Heart left ventricle (tissue), 16 donors: Measurements from ENCODE around the gene FBXL7. TPM values are rescaled to one million over a fixed set of nuclear protein-coding genes. Genes with fewer than 3 reads are reported as not detected.

Source experiments
- ATAC-seq, 4 donors: fragments of 200-7000 bp; cut with Tn5 transposase; one replicate each; pipeline ENCODE4 v1.9.1; 2020 to 2022; ENCODE audit warnings: moderate library complexity in 4 of 4, mild to moderate bottlenecking in 3 of 4, moderate number of reproducible peaks in 1 of 4
- DNase-seq, 5 donors: peaks; one replicate each; pipeline ENCODE4 v3.0.0-alpha.2; 2020
- H3K27ac ChIP-seq, 12 donors: fragments of 200-600 bp; sonication (generic) in 4 of 12; one replicate each; pipeline versions ENCODE4 v1.5.0 to v1.8.0; 2016 to 2022; ENCODE audit warnings: mild to moderate bottlenecking in 2 of 12
- H3K27me3 ChIP-seq, 9 donors: fragments of 200-600 bp; sonication (generic) in 2 of 9; one replicate each; pipeline versions ENCODE4 v1.5.1 to v1.8.0; 2016 to 2022; ENCODE audit warnings: mild to moderate bottlenecking in 3 of 9
- H3K36me3 ChIP-seq, 9 donors: fragments of 200-600 bp; sonication (generic) in 2 of 9; one replicate each; pipeline versions ENCODE4 v1.5.0 to v1.8.0; 2018 to 2022; ENCODE audit warnings: mild to moderate bottlenecking in 2 of 9
- H3K4me1 ChIP-seq, 12 donors: fragments of 200-600 bp; sonication (generic) in 4 of 12; one replicate each; pipeline versions ENCODE4 v1.5.0 to v1.8.0; 2016 to 2022; ENCODE audit warnings: mild to moderate bottlenecking in 3 of 12
- H3K4me3 ChIP-seq, 12 donors: fragments of 200-600 bp; sonication (generic) in 4 of 12; one replicate each; pipeline versions ENCODE4 v1.5.0 to v1.8.0; 2017 to 2022; ENCODE audit warnings: mild to moderate bottlenecking in 9 of 12, moderate library complexity in 4 of 12
- H3K9me3 ChIP-seq, 12 donors: fragments of 200-600 bp; sonication (generic) in 4 of 12; one replicate each; pipeline versions ENCODE4 v1.5.0 to v1.8.0; 2016 to 2022; ENCODE audit warnings: mild to moderate bottlenecking in 1 of 12
- POLR2A ChIP-seq, 2 donors: fragments of 450-650 bp; IDR thresholded peaks; one replicate each; pipeline ENCODE4 v1.6.1; 2017; ENCODE audit warnings: antibody characterized with exemption in 2 of 2, mild to moderate bottlenecking in 2 of 2, moderate library complexity in 2 of 2
- WGBS, 4 donors: extraction: QIAGEN DNeasy Blood & Tissue Kit in 2 of 4; methylation state at CpG; one replicate each; pipeline versions ENCODE4 v1.1.5 to v1.1.7; 2013 to 2018; 5-methylcytosine and 5-hydroxymethylcytosine counted together
- intact Hi-C, 10 donors: fragments of 100-400 bp; cut with DNase I; formaldehyde crosslinking; loops; one replicate each; pipeline versions ENCODE4 v1.11.1 to v1.14.2; 2022
- polyA plus RNA-seq, 2 donors: library from polyadenylated mRNA; stranded (reverse); fragments of 200-250 nt; gene quantifications; one replicate each; pipeline ENCODE4 v1.2.3, GENCODE V29; 2013
- total RNA-seq, 9 donors: library from RNA; depleted of rRNA in 2 of 9; stranded (reverse); fragments of >200 nt in 2 of 9; fragmentation: NEBNext Ultra II Directional in 3 of 9; extraction: Animal tissue kit (Norgen Biotek cat#: 25700) in 3 of 9; gene quantifications; one replicate each; pipeline versions ENCODE4 v1.1.0 to v1.2.4, GENCODE V29; 2016 to 2023
- TF ChIP-seq, protein P1 (sequence below), 12 donors: fragments of 200-600 bp; sonication (generic) in 4 of 12; IDR thresholded peaks; one replicate each; pipeline versions ENCODE4 v1.5.0 to v1.8.0; 2018 to 2022; ENCODE audit warnings: antibody characterized with exemption in 12 of 12, mild to moderate bottlenecking in 5 of 12
- donor health status: ischemic (EF 13 %, LVEDD 7.1; RV severe dilation, severe dysfunction).
- donor health status: healthy with polysubstance abuse.
- donor health status: DM: no; HTN: yes; CAD: no.
- donor health status: DM: no; HTN: no; CAD: no.
- donor health status: ischemic (EF 25% LVEDD 6.9; RV normal size, moderate dysfunction).
- donor health status: ischemic (EF 25% LVEDD 5.7; RV mildly dilated, moderate dysfunction).
- donor health status: healthy.
- donor health status: DM: yes; HTN: yes; CAD: no.
- donor health status: ischemic (EF 35%, LVEDD 5.7; RV mildly dilated, moderate dysfunction).
- donor health status: nonischemic (EF 11% LVEDD 7.7; RV severe dilation, severe dysfunction).
- donor health status: DM: yes; HTN: yes; CAD: no.
- donor health status: PGD.
- donor health status: ischemic (EF 29% LVEDD 5.4; RV normal size, mild dysfunction).
- donor health status: nonischemic (EF 23%, LVEDD 6.1; RV moderate dilation, normal function).

FBXL7 gene
- total and polyA plus RNA-seq, 11 donors: 8.7 to 27.6 (median 24.3) TPM

DNA sequence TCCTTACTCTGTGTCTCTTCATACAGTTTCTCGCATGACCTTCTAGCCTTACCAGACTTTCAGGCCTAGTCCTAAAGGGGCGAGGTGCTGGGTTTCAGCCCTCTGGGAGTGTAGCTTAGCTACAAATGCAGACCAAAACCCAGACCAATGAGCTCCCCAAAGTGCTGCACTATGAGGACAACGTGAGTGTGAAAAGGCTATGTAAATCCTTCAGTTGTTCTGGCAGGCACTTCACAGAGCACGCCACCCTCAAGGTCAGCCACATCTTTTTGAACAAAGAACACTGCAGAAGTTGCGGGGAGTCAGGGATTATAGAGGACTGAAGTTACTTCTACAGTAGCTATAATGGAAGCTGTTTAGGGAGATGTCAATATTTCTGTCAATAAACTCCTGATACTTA, 377.9 kb downstream of the FBXL7 start:
- H3K4me1 ChIP-seq: peaks cover 0 to 10% (median 0%) of the 10 kb centered on the region in 12 donors
- H3K9me3 ChIP-seq: peaks cover 0 to 9% (median 0%) of the 10 kb centered on the region in 12 donors
- ATAC-seq (peak in 3 of 4 donors; percentile 32 to 58 (median 51)), DNase-seq (no peak)
- intact Hi-C loops: no loop called here
- H3K4me3 ChIP-seq: no peak overlapping the region
- H3K27me3 ChIP-seq: no peaks in the 10 kb centered on the region
- no peak overlapping the region for H3K27ac ChIP-seq
- no peaks in the 10 kb centered on the region for H3K36me3 ChIP-seq
- TF ChIP-seq POLR2A (IDR thresholded peaks at IDR 0.05): no peak
- TF ChIP-seq, protein P1, sequence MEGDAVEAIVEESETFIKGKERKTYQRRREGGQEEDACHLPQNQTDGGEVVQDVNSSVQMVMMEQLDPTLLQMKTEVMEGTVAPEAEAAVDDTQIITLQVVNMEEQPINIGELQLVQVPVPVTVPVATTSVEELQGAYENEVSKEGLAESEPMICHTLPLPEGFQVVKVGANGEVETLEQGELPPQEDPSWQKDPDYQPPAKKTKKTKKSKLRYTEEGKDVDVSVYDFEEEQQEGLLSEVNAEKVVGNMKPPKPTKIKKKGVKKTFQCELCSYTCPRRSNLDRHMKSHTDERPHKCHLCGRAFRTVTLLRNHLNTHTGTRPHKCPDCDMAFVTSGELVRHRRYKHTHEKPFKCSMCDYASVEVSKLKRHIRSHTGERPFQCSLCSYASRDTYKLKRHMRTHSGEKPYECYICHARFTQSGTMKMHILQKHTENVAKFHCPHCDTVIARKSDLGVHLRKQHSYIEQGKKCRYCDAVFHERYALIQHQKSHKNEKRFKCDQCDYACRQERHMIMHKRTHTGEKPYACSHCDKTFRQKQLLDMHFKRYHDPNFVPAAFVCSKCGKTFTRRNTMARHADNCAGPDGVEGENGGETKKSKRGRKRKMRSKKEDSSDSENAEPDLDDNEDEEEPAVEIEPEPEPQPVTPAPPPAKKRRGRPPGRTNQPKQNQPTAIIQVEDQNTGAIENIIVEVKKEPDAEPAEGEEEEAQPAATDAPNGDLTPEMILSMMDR (IDR thresholded peaks at IDR 0.05): no peak
- 67 to 80% (median 73%) methylated on average over 5 of the region's 5 CpGs for WGBS, 4 donors

DNA sequence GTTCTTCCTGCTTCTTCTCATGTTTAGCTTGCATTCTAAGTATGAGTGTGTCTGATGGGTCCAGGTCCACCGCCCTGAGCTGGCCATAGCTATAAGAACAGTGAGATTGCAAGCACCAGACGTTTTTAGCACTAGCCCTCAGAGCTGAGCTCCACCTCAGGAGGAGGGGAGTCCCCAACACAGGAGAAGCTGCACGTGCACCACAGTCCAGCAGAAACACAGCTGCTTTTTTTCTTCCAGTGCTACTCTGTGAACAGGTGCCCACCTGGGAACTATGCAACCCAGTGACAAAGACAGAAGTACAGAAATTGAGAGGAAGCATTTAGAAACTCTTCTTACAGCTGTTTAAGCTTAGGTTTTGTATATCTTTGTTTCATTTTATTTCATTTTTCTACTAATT, 380.2 kb downstream of the FBXL7 start:
- no peak for TF ChIP-seq POLR2A (IDR thresholded peaks at IDR 0.05)
- TF ChIP-seq, protein P1 (IDR thresholded peaks at IDR 0.05): no peak
- 47 to 61% (median 57%) methylated on average over 3 of the region's 3 CpGs for WGBS, 4 donors
- H3K36me3 ChIP-seq: no peaks in the 10 kb centered on the region
- ATAC-seq (no peak), DNase-seq (no peak)
- intact Hi-C loops: no loop called here
- no peak overlapping the region for H3K4me3 ChIP-seq
- H3K4me1 ChIP-seq: peaks cover 0 to 10% (median 0%) of the 10 kb centered on the region in 12 donors
- H3K9me3 ChIP-seq: peaks cover 0 to 8% (median 0%) of the 10 kb centered on the region in 12 donors
- H3K27me3 ChIP-seq: no peaks in the 10 kb centered on the region
- no peak overlapping the region for H3K27ac ChIP-seq

DNA sequence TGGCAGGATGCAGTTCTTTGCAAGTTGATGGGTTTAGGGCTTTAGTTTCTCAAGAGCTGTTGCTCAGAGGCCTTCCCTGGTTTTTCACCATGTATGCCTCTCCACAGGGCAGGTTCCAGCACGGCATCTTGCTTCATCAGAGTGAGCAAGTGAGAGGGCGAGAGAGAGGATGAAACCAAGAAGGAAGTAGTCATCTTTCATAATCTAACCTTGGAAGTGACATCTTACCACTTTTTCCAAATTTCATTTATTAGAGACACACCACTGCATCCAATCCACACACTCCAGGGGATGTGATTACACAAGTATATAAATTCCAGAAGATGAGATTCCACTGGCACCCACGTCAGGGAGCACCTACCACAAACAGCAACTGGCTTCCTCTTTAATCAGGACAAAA, 385.2 kb downstream of the FBXL7 start:
- Histone ChIP-seq H3K4me3 (no peak overlapping the region), H3K9me3 (peaks cover 0 to 8% (median 0%) of the 10 kb centered on the region in 12 donors), H3K36me3 (no peaks in the 10 kb centered on the region), H3K27me3 (no peaks in the 10 kb centered on the region), H3K27ac (no peak overlapping the region), H3K4me1 (peaks cover 0 to 7% (median 0%) of the 10 kb centered on the region in 12 donors)
- intact Hi-C loops: no loop called here
- ATAC-seq: no peak
- WGBS, 4 donors: 83 to 91% (median 88%) methylated on average over 3 of the region's 3 CpGs
- DNase-seq: no peak
- no peak for TF ChIP-seq POLR2A (IDR thresholded peaks at IDR 0.05)
- TF ChIP-seq, protein P1 (IDR thresholded peaks at IDR 0.05): no peak

DNA sequence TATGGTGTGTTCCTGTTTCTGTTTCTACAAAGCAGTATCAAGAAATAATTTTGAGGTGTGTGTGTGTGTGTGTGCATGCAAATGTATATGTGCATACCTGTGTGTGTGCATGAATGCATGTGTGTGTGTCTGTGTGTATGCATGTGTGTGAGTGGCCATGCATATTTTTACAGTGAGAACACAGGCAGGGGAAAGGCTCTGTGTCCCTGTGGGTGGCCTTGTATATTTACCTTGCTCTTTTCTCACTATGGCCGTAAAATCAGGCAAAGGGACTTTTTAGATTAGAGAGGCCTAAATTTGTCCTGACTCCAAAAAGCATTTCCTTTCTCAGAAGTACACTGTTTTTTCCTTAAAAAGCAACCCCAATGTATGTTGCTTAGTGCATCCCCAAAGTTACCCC, 386.2 kb downstream of the FBXL7 start:
- 86 to 96% (median 90%) methylated on average over 1 of the region's 1 CpG for WGBS, 4 donors
- intact Hi-C loops: no loop called here

More for the DNA sequence above, 386.2 kb downstream of the FBXL7 start:
- Histone ChIP-seq H3K27ac (no peak overlapping the region), H3K4me3 (no peak overlapping the region), H3K4me1 (peaks cover 0 to 2% (median 0%) of the 10 kb centered on the region in 12 donors), H3K9me3 (peaks cover 0 to 8% (median 0%) of the 10 kb centered on the region in 12 donors), H3K36me3 (no peaks in the 10 kb centered on the region), H3K27me3 (no peaks in the 10 kb centered on the region)
- no peak for ATAC-seq
- DNase-seq: no peak
- no peak for TF ChIP-seq POLR2A (IDR thresholded peaks at IDR 0.05)
- TF ChIP-seq, protein P1 (IDR thresholded peaks at IDR 0.05): no peak
